A549 (cell line): ENCODE data around the gene UBQLN1. TPM values are rescaled to one million over a fixed set of nuclear protein-coding genes. Genes with fewer than 3 reads are reported as not detected.

Source experiments
- ATAC-seq, 2 experiments: fragments of 200-7000 bp in 1 of 2; fragments of >200 bp in 1 of 2; cut with Nextera tagmentation in 1 of 2; cut with Tn5 transposase in 1 of 2; 3 replicates each; pipeline versions ENCODE4 v1.8.0 to v1.9.1; 2018 to 2020; ENCODE audit warnings: mild to moderate bottlenecking in 1 of 2, moderate library complexity in 1 of 2
- CTCF ChIA-PET: fragments of 300-600 bp; sonication (Branson Sonifier 250); formaldehyde crosslinking; extraction: SDS; loops from one replicate; lab custom pipeline; 2021; ENCODE audit warnings: antibody characterized with exemption, inconsistent platforms; lab: Yijun Ruan, JAX
- POLR2A ChIA-PET: fragments of 350-600 bp; formaldehyde crosslinking; extraction: SDS; loops from one replicate; lab custom pipeline; 2021; ENCODE audit warnings: antibody characterized with exemption, inconsistent platforms; lab: Yijun Ruan, JAX
- DNase-seq, 2 experiments: peaks; one replicate each; pipeline versions ENCODE4 v3.0.0 to v3.0.0-alpha.2; 2011 to 2016; ENCODE audit warnings: low read depth in 1 of 2, low spot score in 1 of 2
- FAIRE-seq: peaks from 2 replicates; lab custom pipeline; 2011; peaks lifted over from hg19 to GRCh38; lab: Jason Lieb, UNC
- H3K27ac ChIP-seq, 2 experiments: fragments of >200 bp; sonication (Bioruptor Twin); formaldehyde crosslinking; 3 replicates each; pipeline ENCODE4 v1.5.1; 2016 to 2017
- H3K4me1 ChIP-seq: fragments of >200 bp; sonication (Bioruptor Twin); formaldehyde crosslinking; 3 replicates; pipeline ENCODE4 v1.6.1; 2016
- H3K4me2 ChIP-seq: fragments of >200 bp; sonication (Bioruptor Twin); formaldehyde crosslinking; 3 replicates; pipeline ENCODE4 v1.6.1; 2016
- H3K4me3 ChIP-seq: fragments of >200 bp; sonication (Bioruptor Twin); formaldehyde crosslinking; 3 replicates; pipeline ENCODE4 v1.5.1; 2016
- H3K9me3 ChIP-seq: fragments of >200 bp; sonication (Bioruptor Twin); formaldehyde crosslinking; 3 replicates; pipeline ENCODE4 v1.6.1; 2016
- BCL3 ChIP-seq: fragments of >200 bp; sonication (Bioruptor Twin); formaldehyde crosslinking; IDR thresholded peaks from 3 replicates; pipeline ENCODE4 v1.6.1; 2016
- BHLHE40 ChIP-seq: IDR thresholded peaks from 2 replicates; pipeline ENCODE4 v1.6.1; 2012; ENCODE audit warnings: low read depth, low read length, inconsistent platforms
- CBX8 ChIP-seq: fragments of 200-600 bp; sonication (generic); IDR thresholded peaks from 2 replicates; pipeline ENCODE4 v1.6.1; 2016
- CEBPB ChIP-seq, 2 experiments: fragments of >200 bp in 1 of 2; sonication (Bioruptor Twin) in 1 of 2; formaldehyde crosslinking in 1 of 2; IDR thresholded peaks; 2 replicates each; pipeline ENCODE4 v1.6.1; 2012 to 2016
- ELK1 ChIP-seq: fragments of 150-350 bp; IDR thresholded peaks from 2 replicates; pipeline ENCODE4 v1.6.1; 2014; ENCODE audit warnings: low read depth, mild to moderate bottlenecking, low read length
- EP300 ChIP-seq, 2 experiments: fragments of >200 bp; sonication (Bioruptor Twin); formaldehyde crosslinking; IDR thresholded peaks; 2 replicates in 1 of 2; 3 replicates in 1 of 2; pipeline ENCODE4 v1.6.1; 2016 to 2017
- ESRRA ChIP-seq: fragments of 150-350 bp; IDR thresholded peaks from 2 replicates; pipeline ENCODE4 v1.6.1; 2014; ENCODE audit warnings: mild to moderate bottlenecking, low read length, borderline replicate concordance
- FOSB ChIP-seq: fragments of 250-450 bp; sonication (Bioruptor Pico); IDR thresholded peaks from 2 replicates; pipeline ENCODE4 v1.5.0; 2020; ENCODE audit warnings: mild to moderate bottlenecking, moderate library complexity
- GATA3 ChIP-seq: IDR thresholded peaks from 2 replicates; pipeline ENCODE4 v1.6.1; 2012; ENCODE audit warnings: borderline replicate concordance
- HDAC2 ChIP-seq: fragments of 200-600 bp; sonication (generic); IDR thresholded peaks from 2 replicates; pipeline ENCODE4 v1.6.1; 2016
- HMGXB4 ChIP-seq: fragments of 250-450 bp; sonication (Bioruptor Pico); IDR thresholded peaks from 2 replicates; pipeline ENCODE4 v1.5.0; 2021; ENCODE audit warnings: mild to moderate bottlenecking, moderate library complexity, borderline replicate concordance
- HOXA7 ChIP-seq: fragments of 250-450 bp; sonication (Bioruptor Pico); IDR thresholded peaks from 2 replicates; pipeline ENCODE4 v1.5.0; 2020; ENCODE audit warnings: mild to moderate bottlenecking, moderate library complexity
- HOXB13 ChIP-seq: fragments of 250-450 bp; sonication (Bioruptor Pico); IDR thresholded peaks from 2 replicates; pipeline ENCODE4 v1.5.0; 2020; ENCODE audit warnings: low read depth, mild to moderate bottlenecking, moderate library complexity
- JUN ChIP-seq, 2 experiments: fragments of >200 bp; sonication (Bioruptor Twin); formaldehyde crosslinking; IDR thresholded peaks; 2 replicates in 1 of 2; 3 replicates in 1 of 2; pipeline ENCODE4 v1.6.1; 2016 to 2017
- KDM5A ChIP-seq: fragments of 200-600 bp; sonication (generic); IDR thresholded peaks from 2 replicates; pipeline ENCODE4 v1.6.1; 2016; ENCODE audit warnings: antibody characterized with exemption, mild to moderate bottlenecking
- MYC ChIP-seq: IDR thresholded peaks from 2 replicates; pipeline ENCODE4 v1.6.1; 2012; ENCODE audit warnings: mild to moderate bottlenecking, inconsistent platforms, low read length, improper control_type of control experiment, borderline replicate concordance
- NFE2L2 ChIP-seq: fragments of 150-350 bp; conservative IDR thresholded peaks from 2 replicates; pipeline ENCODE4 v1.6.1; 2014; ENCODE audit warnings: low read length
- NPAS2 ChIP-seq: fragments of 250-450 bp; sonication (Bioruptor Pico); IDR thresholded peaks from 2 replicates; pipeline ENCODE4 v1.8.0; 2022; ENCODE audit warnings: mild to moderate bottlenecking, moderate library complexity, borderline replicate concordance
- PBX3 ChIP-seq: IDR thresholded peaks from 2 replicates; pipeline ENCODE4 v1.6.1; 2012
- POLR2AphosphoS2 ChIP-seq: conservative IDR thresholded peaks from 2 replicates; pipeline ENCODE4 v1.6.1; 2012; ENCODE audit warnings: low read length, improper control_type of control experiment, inconsistent platforms
- RCOR1 ChIP-seq: fragments of 150-350 bp; IDR thresholded peaks from 2 replicates; pipeline ENCODE4 v1.6.1; 2014; ENCODE audit warnings: antibody characterized with exemption, low read length, low read depth
- RFX5 ChIP-seq: fragments of 450-650 bp; IDR thresholded peaks from 2 replicates; pipeline ENCODE4 v1.7.1; 2014; ENCODE audit warnings: antibody characterized with exemption, mild to moderate bottlenecking, moderate library complexity
- SMC3 ChIP-seq: fragments of >200 bp; sonication (Bioruptor Twin); formaldehyde crosslinking; IDR thresholded peaks from 3 replicates; pipeline ENCODE4 v1.6.1; 2018; ENCODE audit warnings: inconsistent platforms
- SREBF2 ChIP-seq: fragments of 450-650 bp; IDR thresholded peaks from 2 replicates; pipeline ENCODE4 v1.6.1; 2014; ENCODE audit warnings: mild to moderate bottlenecking, moderate library complexity
- TFCP2L1 ChIP-seq: fragments of 250-450 bp; sonication (Bioruptor Pico); IDR thresholded peaks from 2 replicates; pipeline ENCODE4 v1.5.0; 2021; ENCODE audit warnings: mild to moderate bottlenecking
- ZC3H11A ChIP-seq: fragments of 450-650 bp; IDR thresholded peaks from 2 replicates; pipeline ENCODE4 v1.6.1; 2014; ENCODE audit warnings: antibody characterized with exemption, mild to moderate bottlenecking
- ZFP36 ChIP-seq: fragments of 450-650 bp; IDR thresholded peaks from 2 replicates; pipeline ENCODE4 v1.6.1; 2014; ENCODE audit warnings: borderline replicate concordance; ENCODE audit not compliant: partially characterized antibody
- ZSCAN20 ChIP-seq: fragments of 250-450 bp; sonication (Bioruptor Pico); IDR thresholded peaks from 2 replicates; pipeline ENCODE4 v1.8.0; 2022; ENCODE audit warnings: mild to moderate bottlenecking, moderate library complexity
- WGBS: methylation state at CpG from one replicate; pipeline ENCODE4 v1.1.6; 2017; ENCODE audit errors: missing lambda C conversion rate; 5-methylcytosine and 5-hydroxymethylcytosine counted together
- polyA plus RNA-seq, 4 experiments: library from polyadenylated mRNA; depleted of rRNA in 3 of 4; stranded (reverse); fragments of >200 nt; fragmentation: RNase III in 1 of 4; extraction: RNeasy Plus Mini Kit Qiagen cat#74134 plus additional on column Dnase treatment in 1 of 4; gene quantifications; 2 replicates in 3 of 4; 3 replicates in 1 of 4; pipeline ENCODE4 v1.2.3, GENCODE V29; 2011 to 2017

Gene UBQLN1
- polyA plus RNA-seq, 2 of the 4 experiments (the other 2 are of a cell fraction), result 93.5 to 187 TPM

- Histone ChIP-seq H3K4me2 (no peak overlapping the region), H3K4me1 (no peaks in the 10 kb centered on the region), H3K27ac (no peak overlapping the region), H3K9me3 (no peaks in the 10 kb centered on the region), H3K4me3 (no peak overlapping the region)
- no peak for DNase-seq
- ATAC-seq, result no peak
- CTCF ChIA-PET, result interaction anchor here (0.5 to 1.7 kb wide), 3 partner anchors 9 to 1201 kb away, joined by 3 read pairs; no protein-coding TSS in a partner anchor
- no peak for FAIRE-seq
- POLR2A ChIA-PET, result interaction anchor here (1.1 kb wide), 1 partner anchor 16 kb away, joined by 3 read pairs; the partner anchor contains the start of gene UBQLN1
- no peak for TF ChIP-seq PBX3
- no peak for TF ChIP-seq BCL3
- no peak for TF ChIP-seq ZFP36
- no peak for TF ChIP-seq SMC3
- no peak for TF ChIP-seq CEBPB (IDR thresholded peaks at IDR 0.05)
- no peak for TF ChIP-seq BHLHE40
- TF ChIP-seq ESRRA, result no peak
- no peak for TF ChIP-seq HDAC2
- no peak for TF ChIP-seq ELK1
- TF ChIP-seq RCOR1, result no peak
- no peak for TF ChIP-seq MYC
- no peak for TF ChIP-seq JUN (IDR thresholded peaks at IDR 0.05)
- TF ChIP-seq GATA3, result no peak
- TF ChIP-seq SREBF2, result no peak
- TF ChIP-seq ZSCAN20 (CRISPR knock-in tag), result no peak
- no peak for TF ChIP-seq NPAS2 (CRISPR knock-in tag)
- TF ChIP-seq EP300 (IDR thresholded peaks at IDR 0.05), result no peak
- TF ChIP-seq NFE2L2, result no peak
- TF ChIP-seq POLR2AphosphoS2, result no peak
- TF ChIP-seq HOXB13 (CRISPR knock-in tag), result no peak
Observed at GRCh38 chr9:83724436-83724835, 16.7 kb upstream of the UBQLN1 start.

- Histone ChIP-seq H3K4me3 (no peak overlapping the region), H3K9me3 (no peaks in the 10 kb centered on the region), H3K27ac (no peak overlapping the region), H3K4me1 (no peaks in the 10 kb centered on the region), H3K4me2 (no peak overlapping the region)
- ChIA-PET POLR2A (no interaction called here), CTCF (interaction anchor here (1.7 kb wide), 1 partner anchor 12 kb away, joined by 3 read pairs; no protein-coding TSS in a partner anchor)
- DNase-seq (no peak), ATAC-seq (no peak), FAIRE-seq (no peak)
- 14% methylated on average over 2 of the region's 2 CpGs for WGBS
- TF ChIP-seq ZC3H11A, result no peak
- no peak for TF ChIP-seq HOXA7
- no peak for TF ChIP-seq TFCP2L1 (CRISPR knock-in tag)
- no peak for TF ChIP-seq KDM5A
- no peak for TF ChIP-seq EP300 (IDR thresholded peaks at IDR 0.05)
- TF ChIP-seq FOSB, result no peak
- no peak for TF ChIP-seq HMGXB4 (CRISPR knock-in tag)
- no peak for TF ChIP-seq CBX8
- TF ChIP-seq RFX5, result no peak
Observed at GRCh38 chr9:83722726-83723495, 15.2 kb upstream of the UBQLN1 start.
